ENCODE data around the gene KY. TPM values are rescaled to one million over a fixed set of nuclear protein-coding genes. Genes with fewer than 3 reads are reported as not detected.

KY gene
- total and polyA plus RNA-seq, 8 donors, result 0.10 to 4.3 (median 1.1) TPM

DNA sequence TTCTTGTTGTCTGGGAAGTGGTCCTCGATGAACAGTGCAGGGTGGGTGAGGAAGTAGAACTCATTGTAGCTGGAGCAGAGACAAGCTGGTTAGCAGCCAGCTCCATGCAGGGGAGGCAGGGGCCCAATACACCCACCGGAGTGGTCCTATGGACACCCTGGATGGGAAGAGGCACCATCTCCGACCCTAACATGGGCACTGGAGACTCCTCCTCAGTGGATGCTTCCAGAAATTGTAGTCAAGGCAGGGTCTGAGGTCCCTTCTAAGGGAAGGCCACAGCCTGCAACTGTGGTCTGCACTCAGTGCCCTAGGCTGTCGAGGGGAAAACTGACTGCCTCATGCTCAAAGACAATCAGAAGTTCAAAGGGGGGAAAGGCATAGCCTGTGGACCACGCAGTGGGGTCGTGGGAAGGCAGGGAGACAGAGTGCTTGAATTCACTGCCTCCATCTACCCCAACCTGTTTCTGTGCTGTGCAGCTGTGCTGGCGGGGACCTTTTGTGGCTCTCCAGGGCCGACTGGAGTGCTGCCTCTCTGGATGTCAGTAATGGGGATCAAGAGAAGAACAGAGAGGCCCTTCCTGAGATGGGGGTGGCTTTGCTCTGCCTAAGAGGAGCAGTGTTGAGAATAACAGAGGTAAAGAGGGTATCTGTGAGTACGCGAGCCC is 41.9 kb downstream of the KY start:
- Histone ChIP-seq H3K36me3 (no peaks in the 10 kb centered on the region), H3K27ac (no peak overlapping the region), H3K27me3 (no peaks in the 10 kb centered on the region), H3K4me1 (peaks cover 0 to 22% of the 10 kb centered on the region in 2 donors), H3K4me3 (no peak overlapping the region), H3K9me3 (no peaks in the 10 kb centered on the region)
- ATAC-seq (no peak), DNase-seq (no peak)
- intact Hi-C loops (cut with DNase I), result no loop called here
- TF ChIP-seq, protein P1, sequence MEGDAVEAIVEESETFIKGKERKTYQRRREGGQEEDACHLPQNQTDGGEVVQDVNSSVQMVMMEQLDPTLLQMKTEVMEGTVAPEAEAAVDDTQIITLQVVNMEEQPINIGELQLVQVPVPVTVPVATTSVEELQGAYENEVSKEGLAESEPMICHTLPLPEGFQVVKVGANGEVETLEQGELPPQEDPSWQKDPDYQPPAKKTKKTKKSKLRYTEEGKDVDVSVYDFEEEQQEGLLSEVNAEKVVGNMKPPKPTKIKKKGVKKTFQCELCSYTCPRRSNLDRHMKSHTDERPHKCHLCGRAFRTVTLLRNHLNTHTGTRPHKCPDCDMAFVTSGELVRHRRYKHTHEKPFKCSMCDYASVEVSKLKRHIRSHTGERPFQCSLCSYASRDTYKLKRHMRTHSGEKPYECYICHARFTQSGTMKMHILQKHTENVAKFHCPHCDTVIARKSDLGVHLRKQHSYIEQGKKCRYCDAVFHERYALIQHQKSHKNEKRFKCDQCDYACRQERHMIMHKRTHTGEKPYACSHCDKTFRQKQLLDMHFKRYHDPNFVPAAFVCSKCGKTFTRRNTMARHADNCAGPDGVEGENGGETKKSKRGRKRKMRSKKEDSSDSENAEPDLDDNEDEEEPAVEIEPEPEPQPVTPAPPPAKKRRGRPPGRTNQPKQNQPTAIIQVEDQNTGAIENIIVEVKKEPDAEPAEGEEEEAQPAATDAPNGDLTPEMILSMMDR (IDR thresholded peaks at IDR 0.05), result no peak

DNA sequence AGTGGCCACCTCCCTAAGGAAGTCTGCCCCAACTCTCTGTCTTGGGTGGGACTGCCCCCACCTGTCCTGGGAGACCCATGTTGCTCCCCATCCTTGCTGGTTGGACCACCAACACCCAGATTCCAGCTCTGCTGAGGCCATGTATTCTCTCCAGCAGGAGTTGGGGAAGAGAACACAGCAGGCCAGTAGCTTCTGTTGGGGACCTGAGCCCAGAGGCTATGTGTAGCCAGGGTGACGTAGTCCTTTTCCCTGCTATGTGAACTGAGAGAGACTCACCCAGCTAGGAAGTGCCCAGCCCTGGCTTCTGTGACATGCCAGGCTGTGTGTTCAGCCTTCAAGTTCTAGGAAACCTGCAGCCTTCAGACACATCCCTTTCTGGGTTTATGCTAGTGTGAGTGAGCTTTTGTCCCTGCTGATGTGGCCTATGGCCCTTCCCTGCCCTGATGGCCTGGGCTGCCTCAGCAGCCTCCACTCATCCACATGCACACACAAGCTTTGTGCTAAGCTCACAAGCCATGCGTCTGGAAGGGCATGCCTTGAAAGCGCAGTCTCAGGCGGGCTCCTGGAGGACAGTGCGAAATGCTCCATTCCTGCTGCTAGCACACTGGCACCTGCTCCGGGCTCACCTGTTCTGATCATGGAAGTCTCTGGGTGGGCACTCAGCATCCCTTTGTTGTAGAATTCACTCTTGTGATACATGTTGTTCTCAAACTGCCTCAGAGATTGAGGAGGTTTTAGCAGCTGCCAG is 42.6 kb downstream of the KY start:
- ATAC-seq (no peak), DNase-seq (no peak)
- H3K36me3 ChIP-seq, result no peaks in the 10 kb centered on the region
- H3K4me1 ChIP-seq, result peaks cover 0 to 22% of the 10 kb centered on the region in 2 donors
- H3K4me3 ChIP-seq, result no peak overlapping the region
- intact Hi-C loops (cut with DNase I), result no loop called here
- TF ChIP-seq, protein P1 (IDR thresholded peaks at IDR 0.05), result no peak
- H3K27ac ChIP-seq, result no peak overlapping the region
- no peaks in the 10 kb centered on the region for H3K27me3 ChIP-seq
- no peaks in the 10 kb centered on the region for H3K9me3 ChIP-seq

DNA sequence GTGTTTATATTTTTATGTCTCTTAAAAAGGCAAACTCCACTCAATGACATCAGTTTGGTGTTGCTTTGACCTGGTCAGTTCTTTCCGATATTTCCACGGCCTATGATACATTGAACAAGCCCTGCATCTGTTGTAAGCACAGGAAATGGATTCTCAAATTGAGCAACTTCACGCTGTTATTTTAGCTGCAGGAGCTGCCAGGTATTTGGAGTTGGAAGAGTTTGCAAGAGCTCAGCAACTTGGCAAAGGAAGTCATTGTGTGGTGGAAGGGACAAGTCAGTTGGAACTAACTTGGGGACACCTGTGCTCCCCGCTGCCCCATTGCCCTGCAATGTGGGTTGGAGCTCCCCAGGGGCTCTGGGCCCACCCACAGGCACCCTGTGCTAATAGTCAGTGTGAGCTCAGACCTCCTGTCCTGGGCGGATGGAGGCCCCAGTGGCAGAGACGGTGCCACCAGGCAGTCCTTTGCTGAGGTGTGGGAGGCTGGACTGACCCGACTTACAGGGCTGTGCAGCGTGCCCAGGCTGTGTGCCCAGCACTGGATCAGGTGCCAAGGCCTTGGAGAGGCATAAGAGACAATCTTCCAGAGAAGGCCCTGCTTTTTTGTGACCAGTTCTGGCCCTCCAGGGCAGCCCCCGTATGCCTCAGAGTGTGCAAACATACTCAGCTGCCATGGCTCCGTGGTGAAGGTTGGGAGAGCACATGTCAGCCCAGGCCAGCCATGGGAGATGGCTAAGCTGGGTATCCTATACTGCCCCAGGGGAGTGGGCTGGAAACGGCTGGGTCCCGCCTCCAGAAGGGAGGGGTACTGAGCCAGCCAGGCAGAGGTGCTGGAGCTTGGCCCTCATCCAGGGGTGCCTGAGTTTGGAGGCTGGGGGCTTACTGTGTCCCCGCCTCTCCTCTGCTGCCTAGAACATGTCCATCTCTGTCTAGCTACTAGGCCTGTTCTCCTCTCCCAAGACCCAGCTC is 43.5 kb downstream of the KY start:
- Histone ChIP-seq H3K9me3 (no peaks in the 10 kb centered on the region), H3K4me3 (no peak overlapping the region), H3K4me1 (peaks cover 0 to 22% of the 10 kb centered on the region in 2 donors), H3K36me3 (no peaks in the 10 kb centered on the region), H3K27ac (peak overlapping the region in 1 of 2 donors; percentile 86), H3K27me3 (no peaks in the 10 kb centered on the region)
- intact Hi-C loops (cut with DNase I), result no loop called here
- no peak for ATAC-seq
- DNase-seq, result no peak
- TF ChIP-seq, protein P1 (IDR thresholded peaks at IDR 0.05), result no peak

DNA sequence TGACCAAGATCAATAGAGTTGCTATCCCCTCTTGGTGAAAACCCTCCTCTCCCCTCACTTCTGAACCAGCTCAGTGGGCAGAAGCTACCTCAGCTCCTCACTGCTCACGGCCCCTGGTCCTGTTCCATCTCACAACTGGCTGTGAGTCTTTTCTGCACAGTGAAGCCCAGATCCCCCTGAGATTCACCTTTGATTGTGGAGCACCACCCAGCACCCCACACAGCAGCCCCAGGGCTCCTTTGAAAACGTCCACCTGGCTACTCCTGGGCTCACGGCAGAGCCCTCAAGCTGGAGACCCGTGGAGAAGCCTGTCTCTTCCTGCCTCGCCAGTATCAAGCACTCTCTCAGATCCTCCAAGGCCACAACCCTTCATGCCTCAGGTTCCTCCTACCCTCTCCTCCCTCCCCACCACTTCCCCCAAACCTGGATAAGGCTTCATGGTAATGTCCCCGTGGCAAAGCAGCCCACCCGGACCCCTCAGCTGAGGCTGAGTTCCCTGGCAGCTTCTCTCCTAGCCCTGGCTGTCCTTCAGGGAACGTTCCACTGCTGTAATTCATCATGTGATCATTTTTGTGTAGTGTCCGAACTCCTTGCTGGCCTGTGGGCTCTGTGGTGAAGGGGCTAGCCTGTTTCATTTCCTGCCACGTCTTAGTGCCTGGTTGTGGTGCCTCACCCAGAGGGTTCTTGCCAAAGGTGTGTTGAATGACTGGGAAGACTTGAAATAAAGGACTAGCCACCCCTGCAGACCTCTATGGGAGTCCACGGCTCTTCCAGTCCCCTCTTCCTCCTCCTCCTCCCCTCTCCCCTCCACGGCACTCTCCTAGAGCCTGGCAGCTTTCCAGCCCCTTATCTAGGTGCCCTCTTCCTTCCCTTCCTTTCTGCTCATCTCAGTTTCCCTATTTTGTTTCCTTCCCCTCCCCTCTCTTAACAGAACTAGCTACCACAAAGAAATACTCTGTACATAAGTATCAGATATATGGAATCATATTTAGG is 44.5 kb downstream of the KY start:
- intact Hi-C loops (cut with DNase I), result no loop called here
- DNase-seq, result no peak
- TF ChIP-seq, protein P1 (IDR thresholded peaks at IDR 0.05), result no peak
- Histone ChIP-seq H3K27me3 (no peaks in the 10 kb centered on the region), H3K4me3 (no peak overlapping the region), H3K27ac (peak overlapping the region in 1 of 2 donors; percentile 86), H3K4me1 (peaks cover 0 to 22% of the 10 kb centered on the region in 2 donors), H3K9me3 (no peaks in the 10 kb centered on the region), H3K36me3 (no peaks in the 10 kb centered on the region)
- no peak for ATAC-seq

All from left lung (tissue), 10 donors.